Measurements from ENCODE around the gene MACF1. TPM values are rescaled to one million over a fixed set of nuclear protein-coding genes. Genes with fewer than 3 reads are reported as not detected.

MACF1 gene
- total RNA-seq, 1 donor from 2014 or later: 431 TPM

GRCh38 chr1:39332291-39332690 is 127.8 kb downstream of the MACF1 start:
- Mint-ChIP-seq H3K36me3 (ENCODE audit: unreplicated experiment) (peaks cover 62% of the 10 kb centered on the region), H3K4me1 (ENCODE audit: unreplicated experiment) (peaks cover 6% of the 10 kb centered on the region), H3K27ac (ENCODE audit: unreplicated experiment) (no peak overlapping the region), H3K4me3 (ENCODE audit: unreplicated experiment) (no peak overlapping the region), H3K9me3 (ENCODE audit: unreplicated experiment) (no peaks in the 10 kb centered on the region), H3K27me3 (ENCODE audit: unreplicated experiment) (no peaks in the 10 kb centered on the region)
- TF ChIP-seq CTCF (IDR thresholded peaks at IDR 0.05): no peak
- DNase-seq (ENCODE audit: extremely low spot score, unreplicated experiment): no peak

- Mint-ChIP-seq H3K9me3 (ENCODE audit: unreplicated experiment) (no peaks in the 10 kb centered on the region), H3K27me3 (ENCODE audit: unreplicated experiment) (no peaks in the 10 kb centered on the region), H3K27ac (ENCODE audit: unreplicated experiment) (no peak overlapping the region), H3K36me3 (ENCODE audit: unreplicated experiment) (peaks cover 57% of the 10 kb centered on the region), H3K4me3 (ENCODE audit: unreplicated experiment) (no peak overlapping the region), H3K4me1 (ENCODE audit: unreplicated experiment) (peaks cover 6% of the 10 kb centered on the region)
- DNase-seq (ENCODE audit: extremely low spot score, unreplicated experiment): no peak
- TF ChIP-seq CTCF (IDR thresholded peaks at IDR 0.05): no peak
Measured at GRCh38 chr1:39332828-39333227, 128.3 kb downstream of the MACF1 start.

DNA sequence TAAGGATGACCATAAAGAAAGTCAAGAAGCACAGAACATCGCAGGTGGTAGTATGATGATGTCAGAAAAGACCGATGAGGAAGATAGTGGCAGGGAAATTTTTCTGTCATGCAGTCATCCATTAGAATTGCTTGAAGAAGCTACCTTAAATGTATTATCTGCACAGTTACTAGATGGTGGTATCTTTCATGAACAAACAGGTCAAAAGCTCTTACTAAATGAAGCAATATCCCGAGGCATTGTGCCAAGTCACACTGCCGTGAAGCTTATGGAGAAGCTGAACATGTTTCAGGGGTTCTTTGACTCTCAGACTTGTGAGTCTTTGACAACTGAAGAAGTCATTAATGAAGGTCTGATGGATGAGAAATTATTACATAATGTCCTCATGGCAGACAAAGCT is 128.8 kb downstream of the MACF1 start:
- Mint-ChIP-seq H3K4me3 (ENCODE audit: unreplicated experiment) (no peak overlapping the region), H3K9me3 (ENCODE audit: unreplicated experiment) (no peaks in the 10 kb centered on the region), H3K4me1 (ENCODE audit: unreplicated experiment) (peaks cover 2% of the 10 kb centered on the region), H3K27ac (ENCODE audit: unreplicated experiment) (no peak overlapping the region), H3K27me3 (ENCODE audit: unreplicated experiment) (no peaks in the 10 kb centered on the region), H3K36me3 (ENCODE audit: unreplicated experiment) (peaks cover 55% of the 10 kb centered on the region)
- TF ChIP-seq CTCF (IDR thresholded peaks at IDR 0.05): no peak
- DNase-seq (ENCODE audit: extremely low spot score, unreplicated experiment): no peak

- no peak overlapping the region for H3K4me3 Mint-ChIP-seq (ENCODE audit: unreplicated experiment)
- H3K27me3 Mint-ChIP-seq (ENCODE audit: unreplicated experiment): no peaks in the 10 kb centered on the region
- no peak for DNase-seq (ENCODE audit: extremely low spot score, unreplicated experiment)
- H3K27ac Mint-ChIP-seq (ENCODE audit: unreplicated experiment): no peak overlapping the region
- no peaks in the 10 kb centered on the region for H3K4me1 Mint-ChIP-seq (ENCODE audit: unreplicated experiment)
- no peaks in the 10 kb centered on the region for H3K9me3 Mint-ChIP-seq (ENCODE audit: unreplicated experiment)
- no peak for TF ChIP-seq CTCF (IDR thresholded peaks at IDR 0.05)
- peaks cover 62% of the 10 kb centered on the region for H3K36me3 Mint-ChIP-seq (ENCODE audit: unreplicated experiment)
Measured at GRCh38 chr1:39335216-39335615, 130.7 kb downstream of the MACF1 start.

DNA sequence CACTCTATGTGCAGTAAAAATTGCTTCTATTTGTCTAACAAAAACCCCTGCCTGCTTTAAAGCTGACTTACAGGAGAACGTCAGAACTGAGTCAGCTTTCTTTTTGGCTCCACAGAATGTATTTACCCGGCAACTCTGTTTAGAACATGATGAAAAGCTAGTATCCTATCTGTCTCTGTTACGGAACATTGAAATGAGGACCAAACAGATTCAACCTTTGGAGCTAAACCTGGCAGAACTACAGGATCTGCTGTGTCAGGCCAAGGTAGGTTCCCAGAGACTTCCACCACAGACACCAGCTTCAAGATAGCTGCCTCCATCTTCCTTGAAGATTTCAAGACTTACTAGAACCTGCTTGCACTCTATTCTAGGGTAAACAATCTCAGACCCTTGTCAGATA is 132.6 kb downstream of the MACF1 start:
- Mint-ChIP-seq H3K4me3 (ENCODE audit: unreplicated experiment) (no peak overlapping the region), H3K4me1 (ENCODE audit: unreplicated experiment) (no peaks in the 10 kb centered on the region), H3K36me3 (ENCODE audit: unreplicated experiment) (peaks cover 62% of the 10 kb centered on the region), H3K27ac (ENCODE audit: unreplicated experiment) (no peak overlapping the region), H3K27me3 (ENCODE audit: unreplicated experiment) (no peaks in the 10 kb centered on the region), H3K9me3 (ENCODE audit: unreplicated experiment) (no peaks in the 10 kb centered on the region)
- no peak for TF ChIP-seq CTCF (IDR thresholded peaks at IDR 0.05)
- no peak for DNase-seq (ENCODE audit: extremely low spot score, unreplicated experiment)

All from osteocyte (in vitro differentiated cells).